Neutrophil (primary cell): Measurements from ENCODE around the gene TYRO3.
"Not testable (repeated sequence)": the region's sequence is repeated elsewhere in the genome, so short reads cannot be mapped to it uniquely, and the experiment has no call there.

Source experiments
- H3K27ac ChIP-seq: fragments of 200-600 bp; sonication (generic); 2 replicates; pipeline ENCODE4 v1.5.1; 2016; ENCODE audit warnings: mild to moderate bottlenecking, moderate library complexity
- H3K27me3 ChIP-seq: fragments of 200-600 bp; sonication (generic); 2 replicates; pipeline ENCODE4 v1.6.0; 2016; ENCODE audit warnings: mild to moderate bottlenecking
- H3K36me3 ChIP-seq: fragments of 200-600 bp; sonication (generic); 2 replicates; pipeline ENCODE4 v1.5.1; 2017
- H3K4me1 ChIP-seq, 2 experiments: fragments of 200-600 bp in 1 of 2; sonication (generic) in 1 of 2; 1 replicate in 1 of 2; 2 replicates in 1 of 2; pipeline versions ENCODE4 v1.5.1 to v1.6.1; 2013 to 2016; ENCODE audit warnings: low read depth in 1 of 2, low read length in 1 of 2, mild to moderate bottlenecking in 1 of 2, moderate library complexity in 1 of 2; ENCODE audit not compliant: control insufficient read depth in 1 of 2, insufficient read depth in 1 of 2
- H3K4me3 ChIP-seq, 2 experiments: fragments of 200-600 bp in 1 of 2; sonication (generic) in 1 of 2; 1 replicate in 1 of 2; 2 replicates in 1 of 2; pipeline ENCODE4 v1.5.1; 2013 to 2016; ENCODE audit warnings: low read depth in 1 of 2, low read length in 1 of 2, mild to moderate bottlenecking in 1 of 2, moderate library complexity in 1 of 2
- H3K9me3 ChIP-seq: fragments of 200-600 bp; sonication (generic); 2 replicates; pipeline ENCODE4 v1.5.1; 2016
- TF ChIP-seq, protein P1 (sequence below): fragments of 200-600 bp; sonication (generic); IDR thresholded peaks from 2 replicates; pipeline ENCODE4 v1.5.1; 2016; ENCODE audit warnings: antibody characterized with exemption

TYRO3 gene

DNA sequence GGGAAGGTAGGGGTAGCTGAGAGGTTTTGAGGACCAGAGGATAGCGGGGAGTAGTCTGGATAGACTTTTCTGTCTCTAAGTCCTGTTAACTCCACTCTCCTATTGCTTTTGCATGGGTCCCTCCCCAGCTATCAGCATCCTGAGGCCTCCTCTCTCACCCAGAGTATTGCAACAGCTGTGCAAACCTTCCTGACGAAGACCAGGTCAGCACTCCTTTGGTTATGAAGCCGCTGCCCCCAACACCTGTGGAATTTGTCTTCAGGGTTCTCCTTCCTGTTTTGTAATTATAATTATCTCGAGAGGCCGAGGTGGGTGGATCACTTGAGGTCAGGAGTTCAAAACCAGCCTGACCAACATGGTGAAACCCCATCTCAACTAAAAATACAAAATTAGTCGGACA lies 24.8 kb downstream of the TYRO3 start:
- H3K27me3 ChIP-seq, result peaks cover 71% of the 10 kb centered on the region
- H3K27ac ChIP-seq, result no peak overlapping the region
- H3K4me3 ChIP-seq, result no peak overlapping the region
- peaks cover 10 to 13% of the 10 kb centered on the region in 2 experiments for H3K4me1 ChIP-seq
- TF ChIP-seq, protein P1, sequence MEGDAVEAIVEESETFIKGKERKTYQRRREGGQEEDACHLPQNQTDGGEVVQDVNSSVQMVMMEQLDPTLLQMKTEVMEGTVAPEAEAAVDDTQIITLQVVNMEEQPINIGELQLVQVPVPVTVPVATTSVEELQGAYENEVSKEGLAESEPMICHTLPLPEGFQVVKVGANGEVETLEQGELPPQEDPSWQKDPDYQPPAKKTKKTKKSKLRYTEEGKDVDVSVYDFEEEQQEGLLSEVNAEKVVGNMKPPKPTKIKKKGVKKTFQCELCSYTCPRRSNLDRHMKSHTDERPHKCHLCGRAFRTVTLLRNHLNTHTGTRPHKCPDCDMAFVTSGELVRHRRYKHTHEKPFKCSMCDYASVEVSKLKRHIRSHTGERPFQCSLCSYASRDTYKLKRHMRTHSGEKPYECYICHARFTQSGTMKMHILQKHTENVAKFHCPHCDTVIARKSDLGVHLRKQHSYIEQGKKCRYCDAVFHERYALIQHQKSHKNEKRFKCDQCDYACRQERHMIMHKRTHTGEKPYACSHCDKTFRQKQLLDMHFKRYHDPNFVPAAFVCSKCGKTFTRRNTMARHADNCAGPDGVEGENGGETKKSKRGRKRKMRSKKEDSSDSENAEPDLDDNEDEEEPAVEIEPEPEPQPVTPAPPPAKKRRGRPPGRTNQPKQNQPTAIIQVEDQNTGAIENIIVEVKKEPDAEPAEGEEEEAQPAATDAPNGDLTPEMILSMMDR, result no peak
- H3K9me3 ChIP-seq, result no peaks in the 10 kb centered on the region
- no peaks in the 10 kb centered on the region for H3K36me3 ChIP-seq

DNA sequence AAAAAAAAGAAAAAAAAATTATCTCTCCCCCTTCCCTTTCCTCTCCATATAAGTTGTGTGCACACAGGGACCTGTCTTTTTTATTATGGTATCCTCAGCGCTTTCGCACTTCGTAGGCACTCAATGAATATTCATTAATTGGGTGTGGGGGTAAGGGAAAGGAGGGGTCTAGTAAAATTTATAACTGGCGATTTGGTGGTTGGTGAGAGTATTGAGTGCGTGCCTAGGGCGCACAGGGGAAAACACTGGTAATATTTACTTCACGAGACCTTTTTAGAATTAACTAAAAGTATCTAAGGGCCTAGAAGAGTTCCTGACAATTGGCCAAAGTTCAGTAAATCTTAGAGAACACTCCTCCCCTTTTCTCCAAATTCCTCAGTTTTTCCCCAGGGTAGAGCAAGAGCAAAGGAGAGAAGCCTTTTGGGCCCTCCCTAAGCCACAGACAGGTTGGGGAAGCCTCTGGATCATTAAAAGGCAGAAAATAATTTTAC lies 25.7 kb downstream of the TYRO3 start:
- H3K4me3 ChIP-seq, result no peak overlapping the region
- H3K36me3 ChIP-seq, result no peaks in the 10 kb centered on the region
- no peak overlapping the region for H3K27ac ChIP-seq
- peaks cover 72% of the 10 kb centered on the region for H3K27me3 ChIP-seq
- H3K4me1 ChIP-seq, result peaks cover 10 to 13% of the 10 kb centered on the region in 2 experiments
- TF ChIP-seq, protein P1, result no peak
- H3K9me3 ChIP-seq, result no peaks in the 10 kb centered on the region

DNA sequence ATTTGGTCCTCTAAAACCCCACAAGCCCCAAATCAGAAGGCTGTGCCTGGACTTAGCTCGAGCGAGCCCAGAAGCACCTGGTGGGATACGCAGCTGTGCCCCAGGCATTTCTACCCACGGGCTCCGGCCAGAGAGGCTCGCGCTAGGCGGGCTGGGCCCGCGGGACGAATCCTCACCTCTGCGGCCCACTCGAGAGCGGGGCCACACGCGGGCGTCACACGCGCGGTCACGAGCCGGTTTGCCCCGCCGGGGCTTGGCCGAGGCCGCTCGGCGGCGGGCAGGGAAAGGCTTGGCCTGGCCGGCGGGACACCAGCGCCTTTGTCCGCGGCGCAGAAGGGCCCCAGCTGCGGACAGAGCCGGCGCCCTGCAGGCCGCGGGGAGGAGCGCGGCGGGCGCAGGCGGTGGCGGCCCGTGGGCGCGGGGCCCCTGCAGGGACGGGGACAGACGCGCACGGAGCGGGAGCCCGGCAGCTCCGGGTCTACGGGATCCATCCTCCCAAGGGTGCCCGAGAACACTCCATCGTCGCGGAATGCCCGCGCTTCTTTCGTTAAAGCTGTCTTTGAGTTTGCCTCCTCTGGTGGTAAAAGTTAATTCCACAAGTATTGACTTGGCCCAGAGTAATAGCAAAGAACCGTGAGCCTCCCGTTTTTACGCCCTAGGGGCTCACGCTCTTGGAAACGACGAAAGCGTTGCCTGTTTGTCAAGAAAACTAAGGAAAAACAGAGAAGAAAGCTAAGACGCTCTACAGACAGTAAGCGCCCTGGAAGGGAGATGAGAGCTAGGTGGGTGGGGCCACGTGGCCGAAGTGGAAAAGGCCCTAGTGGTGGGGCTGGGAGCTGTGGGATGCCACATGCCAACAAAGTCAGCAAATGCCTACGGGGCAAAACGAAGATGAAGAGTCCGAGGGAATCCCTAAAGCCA lies 26.4 kb downstream of the TYRO3 start:
- H3K36me3 ChIP-seq, result no peaks in the 10 kb centered on the region
- H3K9me3 ChIP-seq, result no peaks in the 10 kb centered on the region
- H3K27ac ChIP-seq, result no peak overlapping the region
- H3K27me3 ChIP-seq, result peaks cover 77% of the 10 kb centered on the region
- peaks cover 10 to 13% of the 10 kb centered on the region in 2 experiments for H3K4me1 ChIP-seq
- TF ChIP-seq, protein P1, result no peak
- peak overlapping the region in 1 of 2 experiments; percentile 28 for H3K4me3 ChIP-seq

DNA sequence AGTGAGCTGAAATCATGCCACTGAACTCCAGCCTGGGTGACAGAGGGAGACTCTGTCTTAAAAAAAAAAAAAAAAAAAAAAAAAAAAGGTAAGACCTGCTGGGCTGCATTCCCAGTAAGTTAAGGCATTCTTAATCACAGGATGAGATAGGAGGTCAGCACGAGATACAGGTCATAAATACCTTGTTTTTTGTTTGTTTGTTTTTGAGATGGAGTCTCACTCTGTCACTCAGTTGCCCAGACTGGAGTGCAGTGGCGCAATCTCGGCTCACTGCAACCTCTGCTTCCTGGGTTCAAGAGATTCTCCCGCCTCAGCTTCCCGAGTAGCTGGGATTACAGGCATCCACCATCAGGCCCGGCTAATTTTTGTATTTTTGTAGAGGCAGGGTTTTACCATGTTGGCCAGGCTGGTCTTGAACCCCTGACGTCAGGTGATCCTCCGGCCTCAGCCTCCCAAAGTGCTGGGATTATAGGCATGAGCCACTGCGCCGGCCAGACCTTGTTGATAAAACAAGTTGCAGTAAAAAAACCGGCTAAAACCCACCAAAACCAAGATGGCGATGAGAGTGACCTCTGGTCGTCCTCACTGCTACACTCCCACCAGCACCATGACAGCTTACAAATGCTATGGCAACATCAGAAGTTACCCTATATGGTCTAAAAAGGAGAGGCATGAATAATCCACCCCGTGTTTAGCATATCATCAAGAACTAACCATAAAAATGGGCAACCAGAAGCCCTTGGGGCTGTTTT lies 27.7 kb downstream of the TYRO3 start:
- peaks cover 76% of the 10 kb centered on the region for H3K27me3 ChIP-seq
- not testable (repeated sequence) for H3K27ac ChIP-seq, H3K4me3 ChIP-seq, H3K9me3 ChIP-seq, H3K36me3 ChIP-seq
- peaks cover 10 to 13% of the 10 kb centered on the region in 2 experiments for H3K4me1 ChIP-seq

DNA sequence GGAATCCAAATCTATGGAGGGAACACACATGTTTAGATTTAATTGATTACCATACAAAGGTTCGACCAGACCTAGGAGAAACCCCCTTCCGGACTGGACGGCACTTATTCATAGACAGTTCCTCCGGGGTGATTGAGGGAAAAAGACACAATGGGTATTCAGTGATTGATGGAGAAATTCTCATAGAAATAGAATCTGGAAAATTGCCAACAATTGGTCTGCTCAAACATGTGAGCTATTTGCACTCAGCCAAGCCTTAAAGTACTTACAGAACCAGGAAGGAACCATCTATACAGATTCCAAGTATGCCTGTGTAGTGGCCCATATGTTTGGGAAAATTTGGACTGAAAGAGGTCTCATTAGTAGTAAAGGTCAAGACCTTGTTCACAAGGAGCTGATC lies 30.0 kb downstream of the TYRO3 start:
- not testable (repeated sequence) for H3K27ac ChIP-seq, H3K4me3 ChIP-seq, H3K9me3 ChIP-seq, H3K36me3 ChIP-seq
- peaks cover 10 to 13% of the 10 kb centered on the region in 2 experiments for H3K4me1 ChIP-seq
- peaks cover 64% of the 10 kb centered on the region for H3K27me3 ChIP-seq

DNA sequence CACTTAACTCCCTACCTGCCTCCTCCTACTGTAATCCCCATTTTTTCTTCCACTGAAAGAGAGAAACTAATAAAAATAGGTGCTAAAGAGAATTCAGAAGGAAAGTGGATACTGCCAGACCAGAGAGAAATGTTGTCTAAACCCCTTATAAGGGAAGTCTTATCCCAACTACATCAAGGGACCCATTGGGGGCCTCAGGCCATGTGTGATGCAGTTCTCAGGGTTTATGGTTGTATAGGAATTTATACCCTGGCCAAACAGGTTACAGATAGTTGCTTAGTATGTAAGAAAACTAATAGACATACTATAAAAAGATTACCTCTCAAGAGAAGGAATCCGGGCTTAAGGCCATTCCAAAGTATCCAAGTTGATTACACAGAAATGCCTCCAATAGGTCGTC lies 30.6 kb downstream of the TYRO3 start:
- not testable (repeated sequence) for H3K36me3 ChIP-seq, H3K9me3 ChIP-seq, H3K4me3 ChIP-seq, H3K27ac ChIP-seq
- H3K27me3 ChIP-seq, result peaks cover 59% of the 10 kb centered on the region
- H3K4me1 ChIP-seq, result peaks cover 10 to 13% of the 10 kb centered on the region in 2 experiments

DNA sequence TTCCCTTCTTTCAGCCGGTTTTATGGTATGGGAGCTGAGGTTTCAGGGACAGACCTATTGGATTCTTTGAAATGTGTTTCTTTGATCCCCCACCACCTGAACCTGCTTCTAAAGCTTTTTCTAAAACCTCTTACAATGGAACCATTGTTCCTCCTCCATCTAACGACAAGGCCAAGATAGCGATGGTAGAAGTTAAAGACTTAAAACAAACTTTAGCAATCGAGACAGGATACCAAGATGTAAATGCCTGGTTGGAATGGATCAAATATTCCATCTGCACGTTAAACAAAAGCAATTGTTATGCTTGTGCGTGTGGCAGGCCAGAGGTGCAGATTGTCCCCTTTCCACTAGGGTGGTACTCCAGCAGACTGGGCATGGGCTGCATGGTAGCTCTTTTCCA lies 32.2 kb downstream of the TYRO3 start:
- not testable (repeated sequence) for H3K27ac ChIP-seq, H3K4me1 ChIP-seq, H3K36me3 ChIP-seq, H3K4me3 ChIP-seq, H3K9me3 ChIP-seq
- H3K27me3 ChIP-seq, result peaks cover 43% of the 10 kb centered on the region

DNA sequence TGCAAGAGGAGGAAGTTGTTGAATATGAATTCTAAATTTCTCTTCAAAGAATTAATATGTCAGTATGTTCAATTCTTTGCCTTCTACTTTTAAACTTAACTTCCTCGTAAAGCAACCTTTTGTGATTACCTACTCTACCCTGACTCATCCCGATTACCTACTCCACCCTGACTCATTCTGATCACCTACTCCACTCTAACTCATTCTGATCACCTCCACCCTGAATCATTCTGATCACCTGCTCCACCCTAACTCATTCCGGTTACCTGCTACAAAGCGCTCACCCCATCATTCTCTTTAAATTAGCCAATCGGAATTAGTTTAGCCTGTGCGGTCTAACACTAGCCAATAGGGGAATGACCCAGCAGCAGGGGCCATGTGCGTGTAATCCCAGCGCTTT lies 33.7 kb downstream of the TYRO3 start:
- H3K27me3 ChIP-seq, result peaks cover 28% of the 10 kb centered on the region
- not testable (repeated sequence) for H3K36me3 ChIP-seq, H3K27ac ChIP-seq, H3K4me3 ChIP-seq, H3K4me1 ChIP-seq, H3K9me3 ChIP-seq
